ENCODE measurements around the gene NGDN.
A peak's percentile ranks its signal among the peaks of the same experiment; 100 is the strongest.

The NGDN gene

GRCh38 chr14:23512156-23512555 lies 42.7 kb downstream of the NGDN start:
- Mint-ChIP-seq H3K4me3 (peak overlapping the region in 1 of 3 experiments; percentile 55), H3K4me1 (no peaks in the 10 kb centered on the region), H3K27me3 (ENCODE audit: low read depth) (no peaks in the 10 kb centered on the region), H3K27ac (no peak overlapping the region), H3K36me3 (ENCODE audit: low read depth) (peaks cover 12% of the 10 kb centered on the region), H3K9me3 (no peaks in the 10 kb centered on the region)
- no peak for TF ChIP-seq CTCF (IDR thresholded peaks at IDR 0.05; ENCODE audit: unreplicated experiment in 3 of 3)

- no peaks in the 10 kb centered on the region for H3K27me3 Mint-ChIP-seq (ENCODE audit: low read depth)
- no peak overlapping the region for H3K27ac Mint-ChIP-seq
- H3K4me3 Mint-ChIP-seq: no peak overlapping the region
- TF ChIP-seq CTCF (IDR thresholded peaks at IDR 0.05; ENCODE audit: unreplicated experiment in 3 of 3): no peak
- H3K36me3 Mint-ChIP-seq (ENCODE audit: low read depth): peaks cover 12% of the 10 kb centered on the region
- H3K9me3 Mint-ChIP-seq: no peaks in the 10 kb centered on the region
- H3K4me1 Mint-ChIP-seq: no peaks in the 10 kb centered on the region
Observed at GRCh38 chr14:23513005-23513817, 43.7 kb downstream of the NGDN start.

- Mint-ChIP-seq H3K36me3 (ENCODE audit: low read depth) (peaks cover 12% of the 10 kb centered on the region), H3K27ac (no peak overlapping the region), H3K9me3 (no peaks in the 10 kb centered on the region), H3K4me1 (no peaks in the 10 kb centered on the region), H3K4me3 (no peak overlapping the region), H3K27me3 (ENCODE audit: low read depth) (no peaks in the 10 kb centered on the region)
- TF ChIP-seq CTCF (IDR thresholded peaks at IDR 0.05; ENCODE audit: unreplicated experiment in 3 of 3): no peak
Observed at GRCh38 chr14:23513818-23514643, 44.5 kb downstream of the NGDN start.

- no peak overlapping the region for H3K27ac Mint-ChIP-seq
- H3K36me3 Mint-ChIP-seq (ENCODE audit: low read depth): peaks cover 12% of the 10 kb centered on the region
- H3K4me3 Mint-ChIP-seq: no peak overlapping the region
- H3K9me3 Mint-ChIP-seq: no peaks in the 10 kb centered on the region
- no peak for TF ChIP-seq CTCF (IDR thresholded peaks at IDR 0.05; ENCODE audit: unreplicated experiment in 3 of 3)
- H3K4me1 Mint-ChIP-seq: no peaks in the 10 kb centered on the region
- H3K27me3 Mint-ChIP-seq (ENCODE audit: low read depth): no peaks in the 10 kb centered on the region
Observed at GRCh38 chr14:23514644-23514957, 45.1 kb downstream of the NGDN start.

- TF ChIP-seq CTCF (IDR thresholded peaks at IDR 0.05; ENCODE audit: unreplicated experiment in 3 of 3): no peak
- H3K27me3 Mint-ChIP-seq (ENCODE audit: low read depth): no peaks in the 10 kb centered on the region
- H3K9me3 Mint-ChIP-seq: no peaks in the 10 kb centered on the region
- H3K4me3 Mint-ChIP-seq: no peak overlapping the region
- peak overlapping the region in 1 of 3 experiments; percentile 65 for H3K27ac Mint-ChIP-seq
- no peaks in the 10 kb centered on the region for H3K4me1 Mint-ChIP-seq
- peaks cover 12% of the 10 kb centered on the region for H3K36me3 Mint-ChIP-seq (ENCODE audit: low read depth)
Observed at GRCh38 chr14:23517650-23518326, 48.3 kb downstream of the NGDN start.
